ENCODE measurements around the gene ARID1B.

Gene ARID1B

DNA sequence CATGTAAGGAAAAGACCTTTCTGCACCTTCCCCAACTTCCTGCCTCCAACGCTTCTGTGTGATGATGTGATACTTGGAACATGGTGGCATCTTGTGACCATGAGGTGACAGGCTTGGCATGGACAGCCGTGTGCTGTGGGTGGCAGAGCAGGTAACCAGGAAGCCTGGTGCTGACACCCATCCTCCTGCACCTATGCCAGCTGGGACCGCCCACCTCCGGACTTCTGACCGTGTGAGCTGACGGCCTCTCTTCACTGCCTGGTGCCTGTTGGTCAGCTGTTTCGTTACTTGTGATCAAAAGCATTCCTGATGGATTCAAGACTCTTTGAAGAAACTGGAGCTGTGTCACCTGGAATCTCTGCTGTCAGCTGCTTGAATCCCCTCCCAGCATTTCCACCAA, 475.8 kb downstream of the ARID1B start:
- Histone ChIP-seq H3K4me3 (ENCODE audit: low read depth in 1 of 2, low read length in 2 of 2) (no peak overlapping the region), H3K9me3 (ENCODE audit: control insufficient read depth in 1 of 2, low read length in 2 of 2) (peaks cover 0 to 5% of the 10 kb centered on the region in 2 donors), H3K27me3 (ENCODE audit: control insufficient read depth in 1 of 2, insufficient read depth in 2 of 2, low read length in 2 of 2) (no peaks in the 10 kb centered on the region), H3K36me3 (ENCODE audit: control insufficient read depth in 1 of 2, insufficient read depth in 2 of 2, low read length in 2 of 2) (no peaks in the 10 kb centered on the region), H3K9ac (ENCODE audit: low read depth in 1 of 2, low read length in 2 of 2) (no peak overlapping the region), H3K27ac (ENCODE audit: low read depth, low read length) (no peak overlapping the region), H3K4me1 (ENCODE audit: control insufficient read depth in 1 of 2, insufficient read depth in 2 of 2, low read length in 2 of 2) (no peaks in the 10 kb centered on the region)

DNA sequence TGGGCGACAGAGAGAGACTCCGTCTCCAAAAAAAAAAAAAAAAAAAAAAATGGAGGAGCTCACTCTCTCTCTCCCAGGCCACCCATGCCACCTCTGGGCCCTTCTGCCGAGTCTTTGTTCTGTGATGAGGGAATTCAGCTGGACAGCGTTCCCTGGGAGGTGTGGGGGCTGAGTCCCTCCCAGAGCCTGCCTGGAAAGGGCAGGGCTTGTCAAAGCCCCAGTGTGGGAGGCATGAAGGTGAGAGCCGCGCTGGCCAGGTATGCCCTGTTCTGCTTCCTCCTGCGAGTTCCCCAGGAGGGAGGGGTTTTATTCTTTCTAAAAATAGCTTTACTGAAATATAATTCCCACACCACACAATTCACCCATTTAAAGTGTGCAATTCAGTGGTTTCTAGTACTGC, 476.5 kb downstream of the ARID1B start:
- no peaks in the 10 kb centered on the region for H3K27me3 ChIP-seq (ENCODE audit: control insufficient read depth in 1 of 2, insufficient read depth in 2 of 2, low read length in 2 of 2)
- no peaks in the 10 kb centered on the region for H3K9me3 ChIP-seq (ENCODE audit: control insufficient read depth in 1 of 2, low read length in 2 of 2)
- H3K4me1 ChIP-seq (ENCODE audit: control insufficient read depth in 1 of 2, insufficient read depth in 2 of 2, low read length in 2 of 2) = no peaks in the 10 kb centered on the region
- H3K36me3 ChIP-seq (ENCODE audit: control insufficient read depth in 1 of 2, insufficient read depth in 2 of 2, low read length in 2 of 2) = no peaks in the 10 kb centered on the region
- no peak overlapping the region for H3K27ac ChIP-seq (ENCODE audit: low read depth, low read length)
- H3K9ac ChIP-seq (ENCODE audit: low read depth in 1 of 2, low read length in 2 of 2) = no peak overlapping the region
- H3K4me3 ChIP-seq (ENCODE audit: low read depth in 1 of 2, low read length in 2 of 2) = no peak overlapping the region

DNA sequence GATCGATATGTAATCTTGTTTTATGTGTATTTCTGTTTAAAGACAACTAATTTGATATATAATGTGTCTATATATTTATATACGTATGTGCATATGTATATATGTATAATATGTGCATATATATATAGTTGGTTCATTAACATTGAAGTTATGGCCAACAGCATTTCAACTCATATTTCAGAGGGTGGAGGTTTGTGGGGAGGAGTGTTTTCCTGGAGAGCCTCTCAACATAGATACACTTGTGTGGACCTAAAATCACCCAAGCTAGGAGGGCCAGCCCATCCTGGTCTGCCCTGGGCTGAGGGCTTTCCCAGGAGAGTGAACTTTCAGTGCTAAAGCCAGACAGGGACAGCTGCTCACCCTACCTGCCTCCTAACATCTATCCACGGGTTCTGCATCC, 477.4 kb downstream of the ARID1B start:
- Histone ChIP-seq H3K4me1 (ENCODE audit: control insufficient read depth in 1 of 2, insufficient read depth in 2 of 2, low read length in 2 of 2) (no peaks in the 10 kb centered on the region), H3K4me3 (ENCODE audit: low read depth in 1 of 2, low read length in 2 of 2) (no peak overlapping the region), H3K9ac (ENCODE audit: low read depth in 1 of 2, low read length in 2 of 2) (no peak overlapping the region), H3K9me3 (ENCODE audit: control insufficient read depth in 1 of 2, low read length in 2 of 2) (no peaks in the 10 kb centered on the region), H3K36me3 (ENCODE audit: control insufficient read depth in 1 of 2, insufficient read depth in 2 of 2, low read length in 2 of 2) (no peaks in the 10 kb centered on the region), H3K27me3 (ENCODE audit: control insufficient read depth in 1 of 2, insufficient read depth in 2 of 2, low read length in 2 of 2) (no peaks in the 10 kb centered on the region), H3K27ac (ENCODE audit: low read depth, low read length) (no peak overlapping the region)

DNA sequence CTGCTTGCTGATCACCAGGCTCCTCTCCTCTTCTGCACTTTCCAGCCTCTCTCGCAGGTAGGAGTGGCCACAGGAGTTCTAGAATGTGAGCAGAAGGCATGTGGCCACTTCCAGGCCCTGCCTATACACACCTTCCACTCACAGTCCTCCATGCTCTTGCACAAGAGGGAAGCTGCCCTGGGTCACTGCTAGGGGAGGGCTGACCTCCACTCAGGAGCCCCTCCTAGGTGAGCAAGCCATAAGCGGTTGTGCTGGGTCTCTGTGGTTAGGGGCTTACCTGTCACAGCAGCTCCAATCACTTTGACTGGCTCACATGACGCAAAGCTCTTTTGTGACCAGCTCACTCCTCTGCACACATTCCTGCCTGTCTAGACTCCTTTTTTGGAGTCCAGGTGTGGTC, 477.9 kb downstream of the ARID1B start:
- no peaks in the 10 kb centered on the region for H3K9me3 ChIP-seq (ENCODE audit: control insufficient read depth in 1 of 2, low read length in 2 of 2)
- no peaks in the 10 kb centered on the region for H3K27me3 ChIP-seq (ENCODE audit: control insufficient read depth in 1 of 2, insufficient read depth in 2 of 2, low read length in 2 of 2)

DNA sequence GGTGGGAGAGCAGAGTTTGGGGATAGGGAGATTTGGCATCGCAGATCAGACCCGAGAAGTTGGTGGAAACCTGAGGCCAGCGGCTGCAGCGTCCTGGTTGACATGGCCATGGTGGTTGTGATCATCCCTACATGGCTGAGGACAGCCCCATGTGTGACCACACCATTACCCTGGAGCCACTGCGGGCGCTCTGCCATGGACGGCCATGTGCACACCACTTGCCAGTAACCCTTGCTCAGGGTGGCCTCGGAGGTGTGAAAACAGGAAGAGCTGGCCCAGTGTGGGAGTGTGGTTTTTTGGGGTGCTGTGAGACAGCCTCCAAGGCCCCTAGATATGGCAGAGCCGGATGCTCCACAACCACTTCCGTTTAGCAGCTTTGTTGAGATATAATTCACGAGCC, 481.7 kb downstream of the ARID1B start:
- no peaks in the 10 kb centered on the region for H3K36me3 ChIP-seq (ENCODE audit: control insufficient read depth in 1 of 2, insufficient read depth in 2 of 2, low read length in 2 of 2)
- H3K9ac ChIP-seq (ENCODE audit: low read depth in 1 of 2, low read length in 2 of 2) = no peak overlapping the region
- no peaks in the 10 kb centered on the region for H3K27me3 ChIP-seq (ENCODE audit: control insufficient read depth in 1 of 2, insufficient read depth in 2 of 2, low read length in 2 of 2)

More for the DNA sequence above, 477.9 kb downstream of the ARID1B start:
- H3K27ac ChIP-seq (ENCODE audit: low read depth, low read length) = no peak overlapping the region
- H3K4me1 ChIP-seq (ENCODE audit: control insufficient read depth in 1 of 2, insufficient read depth in 2 of 2, low read length in 2 of 2) = no peaks in the 10 kb centered on the region
- no peak overlapping the region for H3K4me3 ChIP-seq (ENCODE audit: low read depth in 1 of 2, low read length in 2 of 2)
- no peaks in the 10 kb centered on the region for H3K36me3 ChIP-seq (ENCODE audit: control insufficient read depth in 1 of 2, insufficient read depth in 2 of 2, low read length in 2 of 2)
- H3K9ac ChIP-seq (ENCODE audit: low read depth in 1 of 2, low read length in 2 of 2) = no peak overlapping the region

DNA sequence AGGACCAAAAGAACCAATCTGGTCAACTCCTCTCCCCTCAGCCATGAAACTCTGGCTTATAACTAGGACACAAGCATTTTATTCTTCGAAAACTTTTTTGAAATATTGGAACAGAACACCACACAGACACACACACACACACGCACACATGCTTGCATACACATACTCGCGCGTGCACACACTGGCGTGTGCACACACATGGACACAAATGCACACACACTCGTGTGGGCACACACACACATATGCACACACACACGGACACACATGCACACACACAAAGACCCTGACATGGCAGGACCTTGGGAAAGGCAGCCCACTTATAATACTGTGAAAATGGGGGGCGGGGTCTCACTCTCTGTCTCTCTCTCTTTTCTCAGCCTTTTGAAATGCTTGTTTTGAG, 482.3 kb downstream of the ARID1B start:
- H3K27me3 ChIP-seq (ENCODE audit: control insufficient read depth in 1 of 2, insufficient read depth in 2 of 2, low read length in 2 of 2) = no peaks in the 10 kb centered on the region
- no peaks in the 10 kb centered on the region for H3K9me3 ChIP-seq (ENCODE audit: control insufficient read depth in 1 of 2, low read length in 2 of 2)
- H3K27ac ChIP-seq (ENCODE audit: low read depth, low read length) = no peak overlapping the region

More for the DNA sequence above, 481.7 kb downstream of the ARID1B start:
- Histone ChIP-seq H3K4me1 (ENCODE audit: control insufficient read depth in 1 of 2, insufficient read depth in 2 of 2, low read length in 2 of 2) (peaks cover 0 to 5% of the 10 kb centered on the region in 2 donors), H3K4me3 (ENCODE audit: low read depth in 1 of 2, low read length in 2 of 2) (no peak overlapping the region), H3K9me3 (ENCODE audit: control insufficient read depth in 1 of 2, low read length in 2 of 2) (no peaks in the 10 kb centered on the region), H3K27ac (ENCODE audit: low read depth, low read length) (no peak overlapping the region)

More for the DNA sequence above, 482.3 kb downstream of the ARID1B start:
- Histone ChIP-seq H3K4me1 (ENCODE audit: control insufficient read depth in 1 of 2, insufficient read depth in 2 of 2, low read length in 2 of 2) (peaks cover 0 to 5% of the 10 kb centered on the region in 2 donors), H3K36me3 (ENCODE audit: control insufficient read depth in 1 of 2, insufficient read depth in 2 of 2, low read length in 2 of 2) (no peaks in the 10 kb centered on the region), H3K4me3 (ENCODE audit: low read depth in 1 of 2, low read length in 2 of 2) (no peak overlapping the region), H3K9ac (ENCODE audit: low read depth in 1 of 2, low read length in 2 of 2) (no peak overlapping the region)
